ENCODE data around the gene GNAT1. TPM values are rescaled to one million over a fixed set of nuclear protein-coding genes. Genes with fewer than 3 reads are reported as not detected.

GNAT1 gene
- total RNA-seq (2014; rRNA removed; shearing (Covaris generic)), result not detected in 2 replicates

DNA sequence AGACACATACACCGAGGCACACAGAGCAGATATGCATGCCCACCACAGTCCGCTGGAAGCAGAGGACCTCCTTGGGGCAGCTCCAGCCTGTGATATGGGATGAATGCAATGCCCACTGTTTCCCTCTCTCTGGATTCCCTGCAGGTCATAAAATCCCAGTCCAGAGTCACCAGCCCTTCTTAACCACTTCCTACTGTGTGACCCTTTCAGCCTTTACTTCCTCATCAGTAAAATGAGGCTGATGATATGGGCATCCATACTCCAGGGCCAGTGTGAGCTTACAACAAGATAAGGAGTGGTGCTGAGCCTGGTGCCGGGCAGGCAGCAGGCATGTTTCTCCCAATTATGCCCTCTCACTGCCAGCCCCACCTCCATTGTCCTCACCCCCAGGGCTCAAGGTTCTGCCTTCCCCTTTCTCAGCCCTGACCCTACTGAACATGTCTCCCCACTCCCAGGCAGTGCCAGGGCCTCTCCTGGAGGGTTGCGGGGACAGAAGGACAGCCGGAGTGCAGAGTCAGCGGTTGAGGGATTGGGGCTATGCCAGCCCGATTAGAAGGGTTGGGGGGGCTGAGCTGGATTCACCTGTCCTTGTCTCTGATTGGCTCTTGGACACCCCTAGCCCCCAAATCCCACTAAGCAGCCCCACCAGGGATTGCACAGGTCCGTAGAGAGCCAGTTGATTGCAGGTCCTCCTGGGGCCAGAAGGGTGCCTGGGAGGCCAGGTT, at the start of gene GNAT1:
GNAT1 (plus strand) TSS at position 675 of the 725 bp plus-strand sequence. CDS start 116 bp downstream, outside the sequence.
- DNase-seq (ENCODE audit: low spot score), result no peak
- in situ Hi-C loops (cut with HindIII; ENCODE audit: low sequenced_read_pairs), result no loop called here

DNA sequence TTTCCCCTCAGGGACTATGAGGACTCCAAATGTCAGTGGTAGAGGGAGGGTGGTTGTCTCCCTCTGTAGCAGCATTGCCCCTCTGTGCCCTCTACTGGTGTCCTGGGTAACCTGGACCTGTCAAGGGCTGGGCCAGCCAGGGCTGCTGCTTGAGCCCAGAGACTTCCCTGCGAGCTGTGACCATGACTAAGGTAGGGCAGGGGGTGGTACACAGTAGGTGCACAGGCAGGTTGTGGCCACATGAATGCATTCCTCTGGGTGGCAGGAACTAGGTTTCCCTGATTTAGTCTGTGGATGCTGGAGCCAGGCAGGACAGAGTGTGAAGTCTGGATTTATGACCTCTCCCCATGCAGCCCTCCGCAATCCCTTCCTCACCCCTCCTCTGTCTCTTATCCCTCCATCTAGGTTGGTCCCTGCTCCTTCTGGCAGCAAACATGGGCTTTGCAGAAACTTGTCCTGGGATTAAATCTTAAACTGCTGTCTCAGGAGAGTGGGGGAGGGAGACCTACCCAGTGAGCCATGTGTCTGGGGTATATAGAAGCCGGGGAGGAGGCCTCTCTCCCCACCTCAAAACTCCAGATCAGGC, 45.0 kb upstream of the GNAT1 start:
- in situ Hi-C loops (cut with HindIII; ENCODE audit: low sequenced_read_pairs), result no loop called here
- no peak for DNase-seq (ENCODE audit: low spot score)

DNA sequence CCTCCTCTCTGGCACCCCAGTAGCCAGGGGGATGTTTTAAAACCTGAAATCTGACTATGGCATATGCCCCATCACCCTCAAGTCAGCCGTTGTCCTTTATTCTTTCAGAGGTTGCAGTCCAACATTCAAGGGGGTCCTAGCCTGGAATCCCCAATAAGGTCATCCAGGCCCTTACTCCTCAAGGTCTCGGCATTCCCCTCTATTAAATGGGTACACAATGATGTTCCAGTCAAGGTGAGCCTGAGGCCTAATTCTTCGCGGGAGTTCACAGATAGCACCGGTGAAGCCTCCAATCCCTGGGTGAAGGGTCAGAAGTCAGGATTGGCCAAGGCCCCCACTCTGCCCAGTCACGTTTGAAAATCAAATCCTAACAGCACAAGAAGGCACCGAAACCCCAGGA, 44.4 kb upstream of the GNAT1 start:
- in situ Hi-C loops (cut with HindIII; ENCODE audit: low sequenced_read_pairs), result no loop called here
- no peak for DNase-seq (ENCODE audit: low spot score)

DNA sequence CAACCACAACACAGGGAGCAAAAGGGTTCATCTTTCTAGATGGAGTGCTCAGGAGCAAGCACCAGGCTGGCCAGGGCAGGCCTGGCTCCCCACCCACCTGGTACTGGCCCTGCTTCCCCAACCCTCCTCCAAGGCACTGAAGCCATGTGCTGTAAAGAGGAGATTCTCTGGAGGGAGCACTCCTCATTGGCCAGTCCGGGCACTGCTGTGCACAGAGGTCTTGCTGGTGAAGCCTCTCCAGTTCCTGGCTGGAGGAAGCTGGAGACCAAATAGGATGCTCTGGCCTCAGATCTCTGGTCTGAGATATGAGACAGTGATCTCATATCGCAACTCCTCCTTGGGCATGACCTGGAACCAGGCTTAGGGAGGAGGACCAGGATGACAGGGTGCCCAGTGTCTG, 44.0 kb upstream of the GNAT1 start:
- DNase-seq (ENCODE audit: low spot score), result no peak
- in situ Hi-C loops (cut with HindIII; ENCODE audit: low sequenced_read_pairs), result no loop called here

DNA sequence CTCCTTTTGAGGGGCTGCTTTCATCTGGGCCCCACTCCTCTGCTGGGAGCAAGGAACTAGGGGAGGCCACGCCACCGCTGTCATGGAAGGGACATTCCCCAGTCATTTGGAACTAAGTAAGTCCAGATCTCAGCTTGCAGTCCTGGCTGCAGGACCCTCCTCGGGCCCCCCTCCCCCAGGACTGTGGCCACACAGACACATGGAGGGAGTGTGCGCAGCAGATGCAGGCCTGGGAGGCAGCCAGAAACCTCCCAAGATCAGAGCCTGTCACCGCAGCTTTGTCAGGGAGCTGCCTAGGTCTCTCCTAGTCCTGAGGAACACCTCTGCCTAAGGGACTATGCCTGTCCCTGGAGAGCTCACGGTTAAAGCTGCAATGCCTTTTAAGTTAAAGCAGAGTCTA, 43.5 kb upstream of the GNAT1 start:
- in situ Hi-C loops (cut with HindIII; ENCODE audit: low sequenced_read_pairs), result no loop called here
- DNase-seq (ENCODE audit: low spot score), result no peak

DNA sequence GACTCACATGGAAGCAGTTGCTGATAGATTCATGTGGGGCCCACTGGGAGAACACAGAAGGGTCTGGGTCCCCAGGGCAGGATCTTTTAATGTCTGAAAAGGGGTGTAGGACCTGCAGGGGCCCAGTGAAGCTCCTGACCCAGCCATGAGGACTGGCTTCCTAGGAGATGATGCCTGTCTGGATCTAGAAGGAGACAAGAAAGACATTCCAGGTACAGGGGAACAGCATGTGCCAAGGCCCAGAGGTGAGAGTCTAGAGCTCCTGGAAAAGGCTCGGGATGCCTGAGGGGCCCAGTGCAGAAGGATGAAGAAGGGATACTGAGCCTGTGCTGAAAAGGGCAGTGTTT, 41.0 kb upstream of the GNAT1 start:
- in situ Hi-C loops (cut with HindIII; ENCODE audit: low sequenced_read_pairs), result no loop called here
- DNase-seq (ENCODE audit: low spot score), result no peak

DNA sequence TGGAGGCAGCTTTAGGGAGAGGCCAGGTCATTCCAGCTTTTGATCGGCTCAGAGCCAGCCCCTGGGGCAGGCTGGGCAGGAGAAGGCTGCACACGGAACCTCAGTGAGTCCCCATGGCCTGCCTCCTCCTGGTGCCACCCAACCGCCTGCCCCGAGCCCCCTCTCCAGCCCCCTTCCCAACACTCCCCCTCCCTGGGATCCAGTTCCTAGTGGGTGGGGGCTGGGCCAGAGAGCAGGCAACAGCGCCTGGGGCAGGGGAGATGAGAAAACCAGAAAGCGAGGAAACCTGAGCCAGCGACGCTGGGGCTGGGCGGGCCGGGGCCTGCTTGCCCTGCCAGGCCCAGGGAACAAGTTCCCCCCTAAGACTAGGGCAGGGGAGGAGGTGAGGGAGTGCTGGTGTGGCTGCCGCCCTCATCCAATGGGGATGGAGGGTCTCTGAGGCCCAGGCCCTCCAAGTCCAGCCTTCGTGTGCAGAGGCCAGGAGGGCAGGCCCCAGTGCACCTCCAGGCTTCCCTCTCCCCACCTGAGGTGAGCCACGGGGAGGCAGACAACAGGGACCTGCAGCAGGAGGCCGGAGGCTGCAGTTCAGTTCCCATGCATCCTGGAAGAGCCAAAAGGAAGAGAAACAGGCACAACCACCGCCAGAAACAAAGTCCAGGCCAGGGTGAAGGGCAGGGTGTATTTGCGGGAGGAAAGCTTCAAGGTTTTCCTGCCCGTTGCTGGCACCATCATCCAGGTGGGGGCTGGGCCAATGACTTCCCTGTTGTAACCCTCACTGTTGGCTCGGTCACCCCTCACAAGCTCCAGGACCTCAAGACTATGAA, 40.3 kb upstream of the GNAT1 start:
- in situ Hi-C loops (cut with HindIII; ENCODE audit: low sequenced_read_pairs), result no loop called here
- no peak for DNase-seq (ENCODE audit: low spot score)

DNA sequence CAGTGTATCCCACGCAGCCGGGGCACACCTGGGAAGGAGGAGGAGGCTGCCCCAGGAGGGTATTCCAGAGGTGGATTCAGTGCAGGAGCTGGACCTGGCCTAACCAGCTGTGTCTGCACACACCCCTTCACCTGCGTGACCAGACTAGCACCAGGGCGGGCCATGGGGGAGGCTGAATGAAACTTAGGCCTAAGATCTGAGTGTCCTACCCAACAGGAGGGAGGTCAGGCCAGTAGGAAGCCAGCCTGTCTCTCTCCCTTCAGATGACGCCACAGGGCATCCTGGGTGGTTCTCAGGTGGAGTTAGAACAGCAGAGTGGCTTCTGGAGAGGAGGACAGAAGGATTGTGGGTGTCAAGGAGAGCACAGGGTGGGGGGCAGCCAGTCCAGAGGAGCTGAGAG, 39.7 kb upstream of the GNAT1 start:
- no peak for DNase-seq (ENCODE audit: low spot score)
- in situ Hi-C loops (cut with HindIII; ENCODE audit: low sequenced_read_pairs), result no loop called here

DNA sequence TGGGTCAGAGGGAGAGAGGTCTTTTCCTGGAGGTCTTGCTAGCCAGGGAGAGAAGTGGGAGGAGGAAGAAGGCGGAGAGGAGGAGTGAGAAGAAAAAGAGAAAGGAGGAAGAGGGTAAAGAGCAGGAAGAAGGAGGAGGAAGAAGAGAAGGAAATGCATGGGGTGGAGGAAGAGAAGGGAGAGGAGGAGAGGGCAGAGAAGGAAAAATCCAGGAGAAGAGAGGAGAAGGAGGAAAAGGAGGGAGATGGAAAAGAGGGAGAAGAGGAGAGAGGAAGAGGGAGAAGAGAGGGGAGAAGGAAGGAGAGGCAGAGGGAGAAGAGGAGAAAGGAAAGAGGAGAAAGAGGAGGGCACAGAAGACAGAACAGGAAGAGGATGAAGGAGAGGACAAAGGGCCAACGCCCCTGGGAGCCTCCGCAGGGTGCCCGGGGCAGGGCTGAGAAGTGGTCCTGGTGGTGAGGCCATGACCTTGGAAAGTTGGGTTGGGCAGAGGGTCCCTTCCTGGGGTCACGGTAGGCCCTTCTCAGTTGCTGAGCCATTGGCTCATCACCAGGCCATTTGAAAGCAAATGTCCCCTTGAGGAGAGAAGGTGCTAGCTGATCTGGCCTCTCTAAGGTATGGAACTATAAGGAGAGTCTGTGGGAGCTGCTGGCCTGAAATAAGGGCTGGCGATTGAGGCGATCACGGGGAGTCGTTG, 37.5 kb upstream of the GNAT1 start:
- in situ Hi-C loops (cut with HindIII; ENCODE audit: low sequenced_read_pairs), result no loop called here
- DNase-seq (ENCODE audit: low spot score), result no peak

DNA sequence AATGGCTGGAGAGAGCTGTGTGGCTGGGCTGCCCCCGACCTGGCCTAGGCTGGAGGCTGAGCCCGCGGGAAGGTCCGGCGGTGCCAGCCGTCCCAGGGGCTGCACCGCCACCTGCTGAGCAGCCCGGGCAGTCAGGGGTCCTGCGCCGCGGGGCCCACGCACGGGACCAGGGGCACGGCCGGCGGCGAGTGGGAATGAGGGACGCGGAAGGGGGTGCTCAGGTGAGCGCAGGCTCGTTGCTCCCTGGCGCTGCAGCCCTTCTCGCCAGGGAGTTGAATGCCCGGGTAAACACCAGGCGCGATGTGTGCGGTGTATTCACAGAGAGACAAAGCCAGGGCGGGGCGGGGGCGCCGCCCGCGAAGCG, 37.0 kb upstream of the GNAT1 start:
- in situ Hi-C loops (cut with HindIII; ENCODE audit: low sequenced_read_pairs), result no loop called here
- DNase-seq (ENCODE audit: low spot score), result no peak

DNA sequence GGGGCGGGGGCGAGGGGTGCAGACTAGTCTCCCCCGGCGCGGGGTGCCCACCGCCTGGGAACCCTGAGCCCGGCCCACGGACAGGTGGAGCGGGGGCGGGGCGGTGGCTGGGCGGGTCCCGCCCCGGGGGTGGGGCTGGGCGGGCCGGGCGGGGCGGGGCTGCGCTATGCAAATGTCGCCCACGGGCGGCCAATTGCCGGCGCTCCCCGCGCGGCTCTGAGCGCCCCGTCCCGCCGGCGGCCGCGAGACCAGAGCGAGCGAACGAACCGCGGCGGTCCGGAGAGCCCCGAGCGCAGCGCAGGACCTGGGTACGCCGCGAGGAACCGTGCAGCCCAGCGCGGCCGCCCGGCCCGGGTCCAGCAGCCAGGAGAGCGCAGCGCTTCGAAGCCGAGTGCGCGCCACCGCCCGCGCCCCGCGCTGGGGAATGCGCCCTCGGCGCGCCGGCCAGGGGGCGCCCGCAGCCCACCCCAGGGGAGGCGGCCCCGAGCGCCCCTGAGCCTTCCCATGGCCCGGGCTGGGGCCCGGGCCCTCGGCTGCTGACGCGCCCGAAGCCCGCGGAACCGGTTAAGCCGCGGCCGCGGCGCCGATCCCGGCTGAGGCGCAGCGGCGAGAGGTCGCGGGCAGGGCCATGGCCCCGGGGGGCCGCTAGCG, 36.4 kb upstream of the GNAT1 start, which contains the start of gene SEMA3F:
SEMA3F (plus strand) TSS at position 485 of the 651 bp plus-strand sequence. CDS start 4,299 bp downstream, outside the sequence.
- peak; percentile 70 for DNase-seq (ENCODE audit: low spot score)
- in situ Hi-C loops (cut with HindIII; ENCODE audit: low sequenced_read_pairs), result no loop called here

DNA sequence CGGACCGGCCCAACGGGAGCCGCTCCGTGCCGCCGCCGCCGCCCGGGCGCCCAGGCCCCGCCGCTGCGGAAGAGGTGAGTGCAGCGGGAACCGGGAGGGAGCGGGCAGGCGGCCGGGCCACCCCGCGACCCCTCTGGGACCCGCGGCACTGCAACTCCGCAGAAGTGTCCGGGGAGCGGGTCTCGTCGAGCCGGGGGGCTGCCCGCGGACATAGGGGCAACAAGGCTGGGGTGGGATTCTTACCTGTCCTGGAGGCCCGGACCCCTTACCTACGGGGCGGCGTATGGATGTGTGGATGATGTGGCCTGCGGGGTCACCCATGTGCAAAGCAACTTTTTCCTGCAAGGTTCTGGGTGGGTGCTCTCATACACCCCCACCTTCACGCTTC, 35.9 kb upstream of the GNAT1 start:
- in situ Hi-C loops (cut with HindIII; ENCODE audit: low sequenced_read_pairs), result no loop called here
- DNase-seq (ENCODE audit: low spot score), result no peak

DNA sequence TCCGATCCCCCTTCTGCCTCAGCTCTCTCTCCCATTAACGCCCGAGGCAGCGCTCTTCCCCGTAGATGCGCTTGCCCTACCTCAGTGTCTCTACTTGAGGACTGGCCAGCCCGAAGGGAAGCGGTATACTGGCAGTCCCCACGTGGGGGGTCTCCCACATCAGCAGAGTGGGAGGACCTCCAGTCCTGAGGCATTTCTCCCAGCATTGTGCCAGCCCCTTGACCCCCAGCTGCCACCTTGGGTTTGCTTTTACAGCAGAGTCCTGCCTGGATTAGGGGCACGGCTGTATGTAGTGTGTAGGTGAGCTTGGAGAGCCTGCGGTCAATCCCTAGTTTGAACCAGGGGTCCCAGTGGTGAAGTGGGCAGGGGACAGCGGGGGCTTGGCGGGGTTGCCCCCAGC, 35.5 kb upstream of the GNAT1 start:
- in situ Hi-C loops (cut with HindIII; ENCODE audit: low sequenced_read_pairs), result no loop called here
- DNase-seq (ENCODE audit: low spot score), result no peak

DNA sequence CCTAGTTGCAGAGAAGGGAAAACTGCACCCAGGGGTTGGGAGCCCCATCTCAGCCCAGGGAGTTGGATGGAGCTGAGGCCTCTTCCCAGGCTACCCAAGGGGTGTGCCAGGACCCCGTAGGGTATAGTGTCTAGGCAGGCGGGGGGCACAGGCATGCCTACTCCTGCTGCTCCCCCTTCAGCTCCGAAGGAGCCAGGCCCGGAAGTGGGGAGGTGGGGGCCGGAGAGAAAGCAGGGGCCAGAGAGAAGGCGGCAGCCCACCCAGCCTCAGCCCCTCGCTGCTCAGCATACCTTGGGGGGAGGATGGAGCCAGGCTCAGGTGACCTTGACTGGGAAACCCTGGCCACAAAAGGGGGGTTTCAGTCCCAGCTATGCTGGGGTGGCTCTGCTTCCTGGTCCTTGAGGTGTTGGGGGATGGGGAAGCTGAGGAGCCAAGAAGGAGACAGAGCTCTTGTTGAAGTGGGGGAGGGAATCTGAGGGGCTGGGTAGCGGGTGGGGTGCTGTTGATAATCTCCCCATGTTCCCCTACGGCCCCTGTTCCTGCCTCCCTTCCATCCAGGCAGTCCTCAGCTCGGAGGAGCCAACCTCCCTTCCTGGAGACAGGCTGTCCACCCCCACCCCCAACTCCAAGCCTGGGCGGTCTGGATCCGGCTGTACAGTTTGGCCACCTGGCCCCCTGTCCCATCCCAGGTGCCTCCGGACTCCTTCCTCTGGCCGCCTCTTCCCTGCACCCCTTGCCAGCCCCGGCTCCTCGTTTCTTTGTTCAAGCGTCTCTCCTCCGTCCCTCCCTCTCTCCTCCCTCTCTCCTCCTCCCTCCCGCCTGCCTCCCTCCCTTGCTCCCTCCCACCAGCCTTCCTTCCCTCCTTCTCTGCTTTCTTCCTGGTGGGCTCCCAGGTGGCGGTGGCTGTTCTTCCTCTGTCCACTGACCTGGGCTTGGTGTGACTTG, 34.6 kb upstream of the GNAT1 start:
- DNase-seq (ENCODE audit: low spot score), result no peak
- in situ Hi-C loops (cut with HindIII; ENCODE audit: low sequenced_read_pairs), result no loop called here

DNA sequence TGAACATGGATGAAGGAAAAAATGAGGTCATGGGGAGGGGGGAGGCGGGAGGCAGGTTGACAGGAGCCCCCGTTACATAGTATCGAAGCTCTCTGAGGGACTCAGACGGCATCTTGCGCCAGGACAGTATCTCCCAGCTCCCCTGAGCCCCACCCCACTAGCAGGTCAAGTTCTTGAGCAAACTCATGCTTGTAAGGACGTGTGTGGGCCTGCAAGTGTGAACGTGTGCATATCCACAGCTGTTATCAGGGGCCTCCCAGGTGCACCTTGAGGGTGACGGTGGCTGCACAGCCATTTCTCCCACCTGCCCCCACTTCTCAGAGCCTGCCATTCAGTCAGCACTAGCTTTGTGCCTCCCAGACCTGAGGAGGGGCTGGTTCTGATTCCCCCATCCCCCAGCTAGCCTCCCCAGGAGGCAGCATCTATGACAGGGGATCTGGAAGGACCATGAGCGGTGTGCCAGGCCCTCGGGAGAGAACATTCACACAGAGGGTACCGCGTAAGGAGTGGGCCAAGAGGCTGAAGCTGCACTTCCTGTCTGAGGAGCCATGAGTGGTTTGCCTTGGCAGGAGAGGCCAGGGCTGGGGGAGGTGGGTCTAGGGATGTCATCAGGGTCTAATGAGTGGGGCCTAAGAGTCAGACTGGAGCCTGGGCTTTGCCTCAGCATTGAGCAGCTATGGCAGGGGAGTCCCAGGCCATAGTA, 33.4 kb upstream of the GNAT1 start:
- DNase-seq (ENCODE audit: low spot score), result no peak
- in situ Hi-C loops (cut with HindIII; ENCODE audit: low sequenced_read_pairs), result no loop called here

DNA sequence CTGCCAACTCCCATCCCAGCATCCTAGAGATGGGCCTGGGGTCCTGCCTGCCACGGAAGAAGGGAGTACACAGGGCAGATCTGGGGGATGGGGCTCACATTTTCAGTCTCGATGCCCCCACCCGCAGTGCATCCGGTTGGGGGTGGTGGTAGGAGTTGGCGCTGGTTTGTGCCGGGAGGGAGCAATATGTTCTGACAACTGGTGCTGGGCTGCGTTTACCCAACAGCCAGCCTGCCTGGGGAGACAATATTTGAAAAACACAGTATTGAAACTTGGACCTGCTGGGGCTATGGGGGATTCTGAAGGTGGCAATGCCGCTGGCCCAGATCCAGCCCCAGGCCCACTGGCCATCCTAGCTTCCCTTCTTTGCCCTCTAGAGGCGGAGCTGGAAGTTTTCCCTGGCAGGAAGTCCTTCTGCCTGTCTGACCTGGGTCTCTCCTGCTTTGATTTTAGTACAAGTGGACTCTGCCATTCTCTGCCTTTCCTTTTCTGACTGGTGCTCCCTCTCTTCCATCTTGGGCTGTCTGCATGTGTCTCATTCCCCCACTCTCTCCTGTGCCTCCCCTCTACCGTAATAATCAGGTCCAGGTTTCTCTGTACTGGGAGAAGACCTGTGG, 32.8 kb upstream of the GNAT1 start:
- in situ Hi-C loops (cut with HindIII; ENCODE audit: low sequenced_read_pairs), result no loop called here
- DNase-seq (ENCODE audit: low spot score), result no peak

DNA sequence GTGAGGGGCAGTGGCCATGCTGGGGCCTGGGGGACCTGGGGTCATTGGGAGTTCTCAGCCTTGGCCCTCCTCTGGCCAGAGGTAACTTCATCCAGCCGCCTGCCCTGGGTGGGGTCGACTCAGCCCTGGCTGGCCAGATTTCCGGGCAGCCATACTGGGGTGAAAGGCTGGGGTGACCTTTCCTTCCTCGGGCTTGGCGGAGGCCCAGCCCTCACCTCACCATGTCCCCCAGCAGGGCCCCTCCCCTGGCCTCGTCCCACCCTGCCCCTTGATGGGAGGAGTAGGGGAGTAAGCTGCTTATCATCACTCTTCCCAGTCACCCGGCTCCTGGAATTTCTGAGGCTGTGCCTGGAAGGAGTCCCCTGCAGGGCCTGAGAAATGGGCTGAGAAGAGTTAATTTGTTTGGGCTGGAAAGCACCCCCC, 30.8 kb upstream of the GNAT1 start:
- no peak for DNase-seq (ENCODE audit: low spot score)
- in situ Hi-C loops (cut with HindIII; ENCODE audit: low sequenced_read_pairs), result no loop called here
